GM23248 (cell line): ENCODE measurements around the gene BTBD2. TPM values are rescaled to one million over a fixed set of nuclear protein-coding genes. Genes with fewer than 3 reads are reported as not detected.
"Not testable (repeated sequence)": the region's sequence is repeated elsewhere in the genome, so short reads cannot be mapped to it uniquely, and the experiment has no call there.

ENCODE experiments used
- DNase-seq: peaks from one replicate; pipeline ENCODE4 v3.0.0-alpha.2; 2015
- H2AFZ ChIP-seq: fragments of 200-600 bp; sonication (generic); 2 replicates; pipeline ENCODE4 v1.6.1; 2016; ENCODE audit warnings: antibody characterized with exemption
- H3F3A ChIP-seq: fragments of 200-600 bp; sonication (generic); 2 replicates; pipeline ENCODE4 v1.6.1; 2016; ENCODE audit warnings: mild to moderate bottlenecking, antibody characterized with exemption, mixed run types; ENCODE audit not compliant: insufficient read depth
- H3K27ac ChIP-seq: fragments of 200-600 bp; sonication (generic); 2 replicates; pipeline ENCODE4 v1.5.1; 2016; ENCODE audit warnings: mild to moderate bottlenecking
- H3K27me3 ChIP-seq: fragments of 200-600 bp; sonication (generic); replicated peaks from 2 replicates; pipeline ENCODE4 v1.6.1; 2016; ENCODE audit warnings: mild to moderate bottlenecking; ENCODE audit not compliant: insufficient read depth
- H3K36me3 ChIP-seq: fragments of 200-600 bp; sonication (generic); 2 replicates; pipeline ENCODE4 v1.6.1; 2016; ENCODE audit warnings: low read depth, mild to moderate bottlenecking
- H3K4me1 ChIP-seq: fragments of 200-600 bp; sonication (generic); 2 replicates; pipeline ENCODE4 v1.6.1; 2016; ENCODE audit warnings: mild to moderate bottlenecking; ENCODE audit not compliant: insufficient read depth
- H3K4me2 ChIP-seq: fragments of 200-600 bp; sonication (generic); one replicate; pipeline ENCODE4 v1.6.1; 2016; ENCODE audit warnings: mild to moderate bottlenecking; ENCODE audit not compliant: unreplicated experiment
- H3K4me3 ChIP-seq: fragments of 200-600 bp; sonication (generic); 2 replicates; pipeline ENCODE4 v1.5.1; 2016; ENCODE audit warnings: mild to moderate bottlenecking
- H3K79me2 ChIP-seq: fragments of 200-600 bp; sonication (generic); 2 replicates; pipeline ENCODE4 v1.6.1; 2016; ENCODE audit warnings: mild to moderate bottlenecking; ENCODE audit not compliant: insufficient read depth
- H3K9ac ChIP-seq: fragments of 200-600 bp; sonication (generic); 2 replicates; pipeline ENCODE4 v1.6.1; 2016; ENCODE audit warnings: mild to moderate bottlenecking
- H3K9me2 ChIP-seq: fragments of 200-600 bp; sonication (generic); 2 replicates; pipeline ENCODE4 v1.6.1; 2016; ENCODE audit warnings: mixed run types, mild to moderate bottlenecking, moderate library complexity; ENCODE audit not compliant: insufficient read depth
- H3K9me3 ChIP-seq: fragments of 200-600 bp; sonication (generic); one replicate; pipeline ENCODE4 v1.6.1; 2017; ENCODE audit warnings: low read depth
- H4K20me1 ChIP-seq: fragments of 200-600 bp; sonication (generic); 2 replicates; pipeline ENCODE4 v1.6.0; 2016; ENCODE audit not compliant: insufficient read depth
- EZH2 ChIP-seq: fragments of 200-600 bp; sonication (generic); IDR thresholded peaks from 2 replicates; pipeline ENCODE4 v1.6.1; 2018; ENCODE audit warnings: antibody characterized with exemption, mild to moderate bottlenecking; ENCODE audit not compliant: insufficient read depth, poor library complexity, severe bottlenecking
- EZH2phosphoT487 ChIP-seq: fragments of 200-600 bp; sonication (generic); IDR thresholded peaks from 2 replicates; pipeline ENCODE4 v1.6.1; 2018; ENCODE audit warnings: antibody characterized with exemption, moderate library complexity, mild to moderate bottlenecking, low read depth; ENCODE audit not compliant: insufficient read depth
- WGBS, 2 experiments: methylation state at CpG; one replicate each; pipeline ENCODE4 v1.1.6; 2015 to 2017; ENCODE audit warnings: low lambda C conversion rate in 2 of 2, low coverage in 1 of 2; ENCODE audit errors: missing lambda C conversion rate in 2 of 2; 5-methylcytosine and 5-hydroxymethylcytosine counted together
- in situ Hi-C: fragments of 300-500 bp; cut with MboI; formaldehyde crosslinking; loops from 2 replicates; pipeline ENCODE4 v1.15.0; 2020
- polyA plus RNA-seq: library from polyadenylated mRNA; unstranded; fragments of >200 nt; fragmentation: Nextera tagmentation; extraction: Ambion mirVana; gene quantifications from 2 replicates; pipeline ENCODE4 v1.2.1, GENCODE V29; 2016
- total RNA-seq: library from RNA; depleted of rRNA; stranded (reverse); fragments of >200 nt; shearing (Covaris generic); gene quantifications from 2 replicates; pipeline ENCODE4 v1.2.3, GENCODE V29; 2014

The BTBD2 gene
- total and polyA plus RNA-seq, 2 experiments from 2014 or later, result 6.8 to 69.5 TPM

DNA sequence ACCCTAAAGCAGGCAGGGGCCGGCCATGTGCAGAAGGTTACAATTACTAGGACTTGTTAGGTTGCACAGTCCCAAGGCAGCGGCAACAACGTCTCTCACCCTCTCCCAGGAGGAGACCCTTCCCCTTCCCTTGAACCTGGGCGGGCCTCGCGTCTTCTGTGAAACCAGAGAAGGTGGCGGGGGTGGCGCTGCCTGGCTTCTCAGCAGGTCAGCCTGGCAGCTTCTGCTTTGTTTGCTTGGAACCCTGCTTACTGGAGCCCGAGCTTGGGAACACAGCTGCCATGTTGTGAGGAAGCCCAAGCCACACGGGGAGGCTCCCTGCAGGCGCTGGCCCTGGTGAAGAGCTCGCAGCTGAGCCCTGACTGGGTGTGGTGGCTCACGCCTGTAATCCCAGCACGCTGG is 20.1 kb upstream of the BTBD2 start:
- Histone ChIP-seq H4K20me1 (no peaks in the 10 kb centered on the region), H3K4me3 (no peak overlapping the region), H3K27me3 (no peaks in the 10 kb centered on the region), H3K9ac (no peak overlapping the region), H3F3A (peaks cover 10% of the 10 kb centered on the region), H3K4me2 (no peak overlapping the region), H3K9me3 (no peaks in the 10 kb centered on the region), H3K9me2 (no peaks in the 10 kb centered on the region), H3K27ac (no peak overlapping the region), H3K36me3 (no peaks in the 10 kb centered on the region; the same call in 1 of the 2 replicates), H3K4me1 (peaks cover 10% of the 10 kb centered on the region), H2AFZ (no peak overlapping the region), H3K79me2 (no peaks in the 10 kb centered on the region)
- TF ChIP-seq EZH2phosphoT487 (no peak), EZH2 (no peak)
- WGBS, 2 experiments, result 79 to 84% methylated on average over 14 of the region's 14 CpGs
- no peak for DNase-seq
- in situ Hi-C loops, result no loop called here

DNA sequence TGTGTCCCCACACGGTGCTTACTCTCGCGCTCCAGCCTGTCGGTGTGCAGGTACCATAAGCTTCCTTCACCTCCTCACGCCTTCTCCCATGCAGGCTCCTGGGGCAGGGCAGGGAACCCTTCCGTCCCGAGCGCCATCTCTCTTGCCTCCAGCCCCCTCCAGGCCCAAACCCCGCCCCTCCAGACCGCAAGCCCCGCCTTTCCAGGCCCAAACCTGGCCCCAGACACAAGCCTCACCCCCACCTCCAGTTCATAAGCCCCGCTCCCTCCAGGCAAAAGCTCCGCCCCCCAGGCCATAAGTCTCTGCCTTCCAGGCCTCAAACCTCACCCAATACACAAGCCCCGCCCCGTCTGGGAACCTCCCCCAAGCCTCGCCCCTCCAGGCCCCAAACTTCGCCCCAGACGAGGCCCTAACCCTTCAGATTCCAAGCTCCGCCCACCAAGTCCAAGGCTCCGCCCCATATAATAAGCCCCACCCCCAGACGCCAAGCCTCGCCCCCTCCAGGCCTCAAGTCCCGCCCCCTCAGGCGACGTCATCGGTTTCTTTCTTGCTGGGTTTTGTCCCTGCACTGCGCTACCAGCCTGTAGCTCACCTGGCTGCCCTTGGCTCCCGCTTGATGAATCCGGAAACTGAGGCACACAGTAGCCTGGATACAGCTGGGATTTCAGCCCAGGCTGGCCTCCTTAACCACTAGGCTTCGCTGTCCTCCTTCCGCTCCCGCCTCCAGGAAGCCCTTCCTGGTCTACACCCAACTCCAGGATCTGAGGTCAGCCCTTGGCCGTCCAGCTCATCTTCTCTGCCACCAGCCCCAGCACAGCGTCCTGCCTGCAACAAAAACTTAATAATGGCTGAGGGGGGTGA is 19.4 kb upstream of the BTBD2 start:
- no peak overlapping the region for H3K4me2 ChIP-seq
- no peaks in the 10 kb centered on the region for H4K20me1 ChIP-seq
- peaks cover 10% of the 10 kb centered on the region for H3K4me1 ChIP-seq
- TF ChIP-seq EZH2phosphoT487 (no peak), EZH2 (no peak)
- H3K4me3 ChIP-seq, result no peak overlapping the region
- no peaks in the 10 kb centered on the region for H3K79me2 ChIP-seq
- in situ Hi-C loops, result no loop called here
- no peaks in the 10 kb centered on the region for H3K9me3 ChIP-seq
- H3F3A ChIP-seq, result peaks cover 10% of the 10 kb centered on the region
- H3K9me2 ChIP-seq, result no peaks in the 10 kb centered on the region
- WGBS, 2 experiments, result 42 to 48% methylated on average over 17 to 34 of the region's 34 CpGs
- no peaks in the 10 kb centered on the region for H3K27me3 ChIP-seq
- H3K36me3 ChIP-seq, result no peaks in the 10 kb centered on the region; the same call in 1 of the 2 replicates
- H3K27ac ChIP-seq, result no peak overlapping the region
- DNase-seq, result peak; percentile 70
- no peak overlapping the region for H3K9ac ChIP-seq
- no peak overlapping the region for H2AFZ ChIP-seq

DNA sequence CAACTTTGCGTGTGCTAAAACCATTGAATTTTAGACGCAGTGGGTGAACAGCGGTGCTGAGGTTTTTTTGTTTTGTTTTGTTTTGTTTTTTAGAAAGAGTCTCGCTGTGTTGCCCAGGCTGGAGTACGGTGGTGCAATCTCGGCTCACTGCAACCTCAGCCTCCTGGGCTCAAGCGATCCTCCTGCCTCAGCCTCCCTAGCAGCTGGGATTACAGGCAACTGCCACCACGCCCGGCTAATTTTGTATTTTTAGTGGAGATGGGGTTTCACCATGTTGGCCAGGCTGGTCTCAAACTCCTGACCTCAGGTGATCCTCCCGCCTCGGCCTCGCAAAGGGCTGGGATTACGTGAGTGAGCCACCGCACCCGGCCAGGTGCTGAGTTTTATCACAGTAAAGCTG is 18.7 kb upstream of the BTBD2 start:
- H3K9me3 ChIP-seq, H3K27ac ChIP-seq, in situ Hi-C loops, H3K9me2 ChIP-seq, DNase-seq, H3K79me2 ChIP-seq, H3K4me2 ChIP-seq, H2AFZ ChIP-seq, H4K20me1 ChIP-seq, H3K4me3 ChIP-seq, H3K27me3 ChIP-seq, H3K9ac ChIP-seq, H3K36me3 ChIP-seq: not testable (repeated sequence)
- peaks cover 10% of the 10 kb centered on the region for H3F3A ChIP-seq
- 93 to 95% methylated on average over 15 of the region's 15 CpGs for WGBS, 2 experiments
- H3K4me1 ChIP-seq, result peaks cover 11% of the 10 kb centered on the region

DNA sequence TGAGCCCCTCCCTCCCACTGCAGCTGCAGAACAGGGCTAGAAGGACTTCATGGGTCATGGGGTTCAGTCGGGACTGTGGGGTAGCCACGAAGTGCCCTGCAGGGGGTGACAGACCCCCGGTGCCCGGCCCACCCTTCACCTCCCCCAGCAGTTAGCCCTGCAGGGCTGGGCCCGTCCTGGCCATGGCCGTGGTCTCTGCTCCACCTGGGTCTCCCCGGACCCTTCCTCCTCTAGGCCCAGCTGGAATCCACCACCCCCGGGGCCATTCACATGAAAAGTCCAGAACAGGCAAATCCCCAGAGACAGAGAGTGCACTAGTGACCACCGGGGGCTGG is 18.3 kb upstream of the BTBD2 start:
- Histone ChIP-seq H4K20me1 (no peaks in the 10 kb centered on the region), H3K4me1 (peaks cover 15% of the 10 kb centered on the region), H3K4me3 (no peak overlapping the region), H3K27me3 (no peaks in the 10 kb centered on the region), H3F3A (peaks cover 10% of the 10 kb centered on the region), H3K27ac (no peak overlapping the region), H3K79me2 (no peaks in the 10 kb centered on the region), H3K9me2 (no peaks in the 10 kb centered on the region), H3K4me2 (no peak overlapping the region), H3K9me3 (no peaks in the 10 kb centered on the region), H3K36me3 (no peaks in the 10 kb centered on the region), H2AFZ (no peak overlapping the region), H3K9ac (no peak overlapping the region)
- DNase-seq, result no peak
- 58 to 87% methylated on average over 2 to 9 of the region's 9 CpGs for WGBS, 2 experiments
- in situ Hi-C loops, result no loop called here
- TF ChIP-seq EZH2 (no peak), EZH2phosphoT487 (no peak)
